Colon (tissue), 2 donors: ENCODE results near the gene MPPED1.

Experiments used
- FAIRE-seq: peaks from 2 replicates; lab custom pipeline; 2012; peaks lifted over from hg19 to GRCh38; lab: Jason Lieb, UNC
- donor health status: control.
- donor health status: control.

Gene MPPED1

GRCh38 chr22:43500792-43501785 is 89.3 kb downstream of the MPPED1 start:
- no peak for FAIRE-seq

GRCh38 chr22:43501878-43502277 is 90.1 kb downstream of the MPPED1 start:
- no peak for FAIRE-seq

GRCh38 chr22:43502306-43502874 is 90.6 kb downstream of the MPPED1 start:
- no peak for FAIRE-seq

GRCh38 chr22:43504068-43504467 is 92.3 kb downstream of the MPPED1 start:
- FAIRE-seq, result no peak

- FAIRE-seq, result no peak
These were observed 93.0 kb downstream of the MPPED1 start for GRCh38 chr22:43504666-43505261.

- FAIRE-seq, result no peak
These were observed 93.6 kb downstream of the MPPED1 start for GRCh38 chr22:43505423-43505822.

- FAIRE-seq, result no peak
These were observed 94.1 kb downstream of the MPPED1 start for GRCh38 chr22:43505896-43506295.

GRCh38 chr22:43506487-43506886 is 94.7 kb downstream of the MPPED1 start:
- no peak for FAIRE-seq

GRCh38 chr22:43507235-43507634 is 95.4 kb downstream of the MPPED1 start:
- FAIRE-seq, result no peak

GRCh38 chr22:43508489-43508888 is 96.7 kb downstream of the MPPED1 start:
- no peak for FAIRE-seq

- no peak for FAIRE-seq
These were observed 97.5 kb downstream of the MPPED1 start for GRCh38 chr22:43509337-43509736.

- FAIRE-seq, result no peak
These were observed 98.7 kb downstream of the MPPED1 start for GRCh38 chr22:43510281-43511070.

GRCh38 chr22:43511276-43511910 is 99.6 kb downstream of the MPPED1 start:
- FAIRE-seq, result no peak

- FAIRE-seq, result no peak
These were observed 100.5 kb downstream of the MPPED1 start for GRCh38 chr22:43512279-43512678.

- FAIRE-seq, result no peak
These were observed 102.8 kb downstream of the MPPED1 start for GRCh38 chr22:43514476-43515157.

- FAIRE-seq, result no peak
These were observed 103.6 kb downstream of the MPPED1 start for GRCh38 chr22:43515411-43515810.

GRCh38 chr22:43515902-43516301 is 104.1 kb downstream of the MPPED1 start:
- no peak for FAIRE-seq

GRCh38 chr22:43516386-43516785 is 104.6 kb downstream of the MPPED1 start:
- no peak for FAIRE-seq

- no peak for FAIRE-seq
These were observed 105.3 kb downstream of the MPPED1 start for GRCh38 chr22:43516996-43517635.

- no peak for FAIRE-seq
These were observed 108.8 kb downstream of the MPPED1 start for GRCh38 chr22:43520632-43521039.

- FAIRE-seq, result no peak
These were observed 109.9 kb downstream of the MPPED1 start for GRCh38 chr22:43521716-43522115.
